ENCODE results near the gene EXO1.
"Not testable (repeated sequence)": the region's sequence is repeated elsewhere in the genome, so short reads cannot be mapped to it uniquely, and the experiment has no call there.

The EXO1 gene

GRCh38 chr1:241847796-241848685 lies at the start of gene EXO1:
EXO1 (plus strand) TSS chr1:241848204; CDS start chr1:241850426, 2,222 bp downstream.
- peak; percentile 88 for DNase-seq (ENCODE audit: low read depth)

GRCh38 chr1:241799416-241799815 lies 48.6 kb upstream of the EXO1 start:
- DNase-seq (ENCODE audit: low read depth) = peak; percentile 66

GRCh38 chr1:241800640-241801039 lies 47.4 kb upstream of the EXO1 start:
- no peak for DNase-seq (ENCODE audit: low read depth)

GRCh38 chr1:241802863-241803262 lies 45.1 kb upstream of the EXO1 start:
- no peak for DNase-seq (ENCODE audit: low read depth)

- not testable (repeated sequence) for DNase-seq (ENCODE audit: low read depth)
Measured at GRCh38 chr1:241804706-241805105, 43.3 kb upstream of the EXO1 start.

GRCh38 chr1:241808265-241808664 lies 39.7 kb upstream of the EXO1 start:
- peak; percentile 79 for DNase-seq (ENCODE audit: low read depth)

- no peak for DNase-seq (ENCODE audit: low read depth)
Measured at GRCh38 chr1:241810769-241811405, 37.1 kb upstream of the EXO1 start.

GRCh38 chr1:241813768-241814320 lies 34.2 kb upstream of the EXO1 start:
- DNase-seq (ENCODE audit: low read depth) = peak; percentile 48

GRCh38 chr1:241816008-241816407 lies 32.0 kb upstream of the EXO1 start:
- DNase-seq (ENCODE audit: low read depth) = no peak

GRCh38 chr1:241817331-241817792 lies 30.6 kb upstream of the EXO1 start:
- peak; percentile 73 for DNase-seq (ENCODE audit: low read depth)

GRCh38 chr1:241817956-241818612 lies 29.9 kb upstream of the EXO1 start:
- DNase-seq (ENCODE audit: low read depth) = no peak

- DNase-seq (ENCODE audit: low read depth) = no peak
Measured at GRCh38 chr1:241819340-241819866, 28.6 kb upstream of the EXO1 start.

- DNase-seq (ENCODE audit: low read depth) = peak; percentile 48
Measured at GRCh38 chr1:241821363-241821762, 26.6 kb upstream of the EXO1 start.

- no peak for DNase-seq (ENCODE audit: low read depth)
Measured at GRCh38 chr1:241822846-241823245, 25.2 kb upstream of the EXO1 start.

GRCh38 chr1:241823925-241824324 lies 24.1 kb upstream of the EXO1 start:
- DNase-seq (ENCODE audit: low read depth) = no peak

GRCh38 chr1:241825581-241825980 lies 22.4 kb upstream of the EXO1 start:
- peak; percentile 33 for DNase-seq (ENCODE audit: low read depth)

GRCh38 chr1:241826613-241827012 lies 21.4 kb upstream of the EXO1 start:
- DNase-seq (ENCODE audit: low read depth) = not testable (repeated sequence)

- no peak for DNase-seq (ENCODE audit: low read depth)
Measured at GRCh38 chr1:241827264-241827663, 20.7 kb upstream of the EXO1 start.

- DNase-seq (ENCODE audit: low read depth) = no peak
Measured at GRCh38 chr1:241828463-241829021, 19.5 kb upstream of the EXO1 start.

GRCh38 chr1:241829468-241829867 lies 18.5 kb upstream of the EXO1 start:
- no peak for DNase-seq (ENCODE audit: low read depth)

GRCh38 chr1:241834733-241835377 lies 13.1 kb upstream of the EXO1 start:
- DNase-seq (ENCODE audit: low read depth) = peak; percentile 59
